Activated effector memory CD4-positive, alpha-beta T cell treated with Interleukin-2 at 50 U/mL for 16 hours (primary cell): ENCODE measurements around the gene RPS6KA6.
"Not testable (repeated sequence)": the region's sequence is repeated elsewhere in the genome, so short reads cannot be mapped to it uniquely, and the experiment has no call there.

Experiments used
- DNase-seq: peaks from one replicate; pipeline ENCODE4 v3.0.0-alpha.2; 2020

Gene RPS6KA6

DNA sequence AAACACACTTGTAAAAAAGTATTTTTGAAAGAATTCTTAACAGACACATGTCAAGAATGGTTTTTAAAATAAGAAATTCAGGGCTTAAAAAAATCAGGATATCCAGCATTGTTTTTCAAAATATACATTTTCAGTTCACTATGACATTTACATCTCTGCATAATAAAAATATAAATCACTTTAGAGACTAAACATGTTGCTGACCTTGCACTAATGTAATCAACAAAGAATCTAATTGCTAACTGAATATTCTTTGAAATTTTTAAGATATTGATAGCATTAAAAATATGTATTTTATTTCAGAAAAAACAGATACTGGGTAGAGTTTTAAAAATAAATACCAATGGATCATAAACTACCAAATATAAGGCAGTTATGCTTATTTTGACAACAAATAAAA lies 26.4 kb downstream of the RPS6KA6 start:
- DNase-seq = no peak

DNA sequence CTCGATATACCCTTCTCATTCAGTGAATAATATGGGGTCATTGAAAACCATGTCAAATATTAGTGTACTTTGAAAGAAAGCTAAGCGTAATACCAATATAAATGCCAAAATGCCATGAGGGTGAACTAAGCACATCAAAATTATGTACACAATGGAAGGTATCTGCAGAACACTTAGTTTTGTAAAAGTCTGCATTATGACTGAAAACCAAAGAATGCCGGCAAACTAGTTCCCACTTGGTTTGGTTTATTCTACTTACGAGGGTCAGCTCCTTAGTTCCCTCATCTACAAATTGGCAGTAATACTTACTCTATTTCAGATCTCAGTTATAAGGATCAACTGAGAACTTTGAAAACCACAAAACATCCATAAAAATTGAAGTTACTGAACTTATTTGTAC lies 27.3 kb downstream of the RPS6KA6 start:
- DNase-seq = no peak

DNA sequence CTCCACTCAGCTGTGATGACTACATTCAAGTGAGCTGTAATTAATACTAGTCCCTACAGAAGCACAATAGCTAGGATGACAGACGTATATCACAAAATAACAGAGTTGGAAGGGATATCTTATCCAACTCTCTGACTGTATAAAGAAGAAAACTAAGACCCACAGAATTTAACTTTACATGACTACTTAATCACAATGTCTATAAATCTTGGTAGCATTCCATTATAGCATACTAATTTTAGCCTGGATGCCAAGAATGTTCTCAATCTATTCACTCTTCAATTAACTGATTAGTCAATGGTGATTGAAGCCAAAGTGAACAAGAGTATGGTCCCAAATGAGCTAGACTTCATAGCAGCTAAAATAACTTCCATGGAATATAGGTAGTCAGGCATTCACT lies 31.2 kb downstream of the RPS6KA6 start:
- DNase-seq = no peak

DNA sequence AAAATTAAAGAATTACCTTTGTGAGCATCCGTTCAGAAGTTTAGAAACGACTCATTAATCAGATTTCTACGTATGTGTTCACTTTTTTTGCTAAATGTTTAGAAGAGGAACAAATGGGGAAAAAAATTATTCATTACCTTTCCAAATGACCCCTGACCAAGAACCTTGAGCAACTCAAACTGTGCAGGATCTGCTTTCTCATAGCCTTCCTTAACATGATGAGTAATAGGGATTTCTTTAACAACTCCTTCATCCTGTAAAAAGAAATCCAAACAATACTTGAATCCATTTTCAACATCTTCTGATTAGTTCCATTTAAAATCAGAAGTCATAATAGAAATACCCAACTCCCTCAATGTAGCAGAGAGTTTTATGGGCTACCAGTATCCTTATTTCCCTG lies 32.1 kb downstream of the RPS6KA6 start:
- DNase-seq = no peak

DNA sequence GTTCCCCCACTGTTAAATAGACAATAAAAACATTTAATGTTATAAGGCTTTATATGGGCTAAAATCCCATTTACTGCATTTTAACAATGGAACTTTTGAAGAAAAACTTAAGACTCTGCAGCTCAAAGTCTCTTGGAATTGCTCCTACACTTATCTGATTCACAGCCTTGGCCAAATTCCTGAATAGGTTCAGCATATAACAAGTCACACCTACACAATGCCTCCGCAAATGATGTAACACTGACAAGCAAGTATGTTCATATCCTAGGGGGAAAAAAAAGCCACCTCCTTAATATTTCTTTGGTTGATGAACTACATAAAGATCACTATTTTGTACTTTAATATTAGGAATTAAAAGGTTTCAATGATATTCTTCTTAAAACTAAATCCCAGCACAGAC lies 34.5 kb downstream of the RPS6KA6 start:
- DNase-seq = no peak

DNA sequence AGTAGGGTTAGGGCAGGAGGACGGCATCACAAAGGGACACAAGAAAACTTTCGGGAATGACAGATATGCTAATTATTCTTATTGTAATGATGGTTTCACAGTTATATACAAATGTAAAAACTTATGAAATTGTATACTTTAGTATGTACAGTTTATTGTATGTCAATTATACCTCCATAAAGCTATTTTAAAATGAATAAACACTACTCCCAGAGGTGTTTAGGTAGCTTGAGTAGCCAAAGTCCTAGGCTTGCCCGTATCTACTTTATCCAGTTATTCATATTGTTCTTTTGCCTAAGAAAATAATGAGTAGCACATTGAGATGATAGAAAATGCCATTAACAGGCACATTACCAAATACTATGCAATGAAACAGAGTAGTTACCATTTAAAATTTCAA lies 43.0 kb downstream of the RPS6KA6 start:
- DNase-seq = no peak

DNA sequence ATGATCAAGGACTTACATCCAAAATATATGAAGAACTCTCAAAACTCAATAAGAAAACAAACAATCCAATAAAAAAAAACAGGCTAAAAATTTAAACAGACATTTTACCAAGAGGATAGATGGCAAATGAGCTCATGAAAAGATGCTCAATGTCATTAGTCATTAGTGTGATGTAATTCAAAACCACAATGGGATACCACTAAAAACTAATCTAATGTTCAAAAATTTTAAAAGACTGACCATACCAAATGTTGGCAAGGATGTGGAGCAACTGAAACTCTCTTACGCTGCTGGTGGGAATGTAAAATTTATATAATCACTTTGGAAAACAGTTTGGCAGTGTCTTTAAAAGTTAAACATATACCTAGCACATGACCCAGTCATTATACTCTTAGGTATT lies 43.7 kb downstream of the RPS6KA6 start:
- no peak for DNase-seq

DNA sequence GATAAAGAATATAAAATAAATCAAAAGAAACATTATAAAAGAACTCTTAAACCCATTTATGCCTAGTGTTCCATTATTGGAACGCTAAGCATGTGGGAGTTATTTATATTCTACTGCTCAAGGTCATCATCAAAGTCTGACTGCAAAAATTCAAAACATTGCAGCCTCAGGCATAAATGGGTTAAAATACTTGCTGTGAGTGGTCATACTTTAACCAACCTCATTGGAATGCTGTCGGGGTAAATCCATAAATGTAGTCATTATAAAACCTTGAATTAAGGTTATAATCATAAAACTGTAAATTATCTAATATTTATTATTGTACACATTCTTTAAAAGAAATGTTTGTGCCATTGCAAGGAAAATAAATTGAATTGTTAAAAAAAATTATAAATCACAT lies 55.0 kb downstream of the RPS6KA6 start:
- no peak for DNase-seq

DNA sequence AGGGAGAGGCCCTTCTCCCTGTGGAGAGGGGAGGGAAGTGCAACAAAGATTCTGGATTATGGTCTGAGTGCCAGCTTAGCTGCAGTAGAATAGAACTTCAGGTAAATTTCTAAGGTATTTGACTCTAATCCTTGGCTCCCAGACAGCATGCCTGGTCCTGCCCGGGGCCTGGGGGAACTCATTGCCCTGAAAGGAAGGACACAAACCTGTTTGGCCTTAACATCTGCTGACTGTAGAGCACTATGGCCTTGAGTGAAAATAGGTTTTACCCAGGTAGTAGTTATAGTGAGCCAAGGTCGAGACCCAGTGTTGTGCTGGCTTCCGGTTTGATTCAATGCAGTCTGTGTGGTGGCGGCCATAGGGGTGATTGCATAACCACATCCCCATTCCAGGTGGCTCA lies 64.4 kb downstream of the RPS6KA6 start:
- DNase-seq = no peak

DNA sequence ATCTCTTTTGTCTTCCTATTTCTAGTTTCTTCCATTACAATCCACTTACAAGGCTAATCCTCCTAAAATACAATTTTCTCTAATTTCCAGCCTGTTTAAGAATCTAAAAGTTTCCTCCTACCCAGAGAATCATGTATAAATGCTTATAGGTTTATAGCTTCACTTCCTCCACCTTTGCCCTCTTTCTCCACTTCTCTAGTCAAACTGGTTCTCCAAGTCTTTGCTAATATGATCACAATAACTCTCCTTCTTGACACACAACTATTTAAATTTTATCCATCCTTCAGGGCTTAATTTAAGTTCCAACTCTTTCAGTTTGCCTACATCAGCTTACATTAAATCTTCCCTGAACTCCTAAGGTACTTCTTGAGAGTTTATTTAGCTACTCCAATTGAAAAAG lies 69.2 kb downstream of the RPS6KA6 start:
- no peak for DNase-seq

DNA sequence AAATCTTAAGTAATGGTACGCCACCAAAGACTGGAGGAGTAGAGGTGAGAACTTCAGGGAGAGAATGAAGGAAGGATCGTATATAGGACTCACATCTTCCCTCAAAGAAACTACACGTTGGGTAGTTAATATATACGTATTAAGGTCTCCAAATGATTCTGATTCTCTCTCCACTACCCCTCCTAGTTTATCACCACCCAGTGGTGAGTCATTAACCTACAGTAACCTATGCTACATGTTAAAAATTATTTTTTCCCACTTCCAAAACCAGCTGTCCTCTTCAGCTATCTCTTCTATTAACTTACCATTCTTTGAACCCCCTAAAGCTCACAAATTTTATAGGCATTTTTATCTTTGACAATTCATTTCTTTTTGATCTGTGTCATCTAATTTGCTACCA lies 69.7 kb downstream of the RPS6KA6 start:
- DNase-seq = no peak

DNA sequence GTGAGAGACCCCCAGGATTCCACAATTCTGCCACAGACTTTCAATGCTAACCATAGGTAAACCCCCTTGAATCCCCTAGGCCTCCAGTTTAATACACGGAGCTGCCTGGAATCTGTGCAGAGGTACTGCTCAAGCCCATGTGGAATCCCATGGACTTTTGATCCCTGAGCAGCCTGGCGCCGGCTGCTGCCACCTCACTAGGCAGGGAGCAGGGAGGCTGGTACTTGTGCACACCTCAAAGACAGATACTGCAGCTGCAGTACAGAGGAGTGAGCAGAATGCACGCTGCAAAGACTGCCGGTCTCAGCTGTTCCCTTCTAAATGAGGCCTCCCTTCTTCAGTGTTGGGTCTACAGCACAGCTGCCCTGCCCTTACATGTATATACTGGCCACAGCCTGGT lies 79.4 kb downstream of the RPS6KA6 start:
- DNase-seq = no peak

DNA sequence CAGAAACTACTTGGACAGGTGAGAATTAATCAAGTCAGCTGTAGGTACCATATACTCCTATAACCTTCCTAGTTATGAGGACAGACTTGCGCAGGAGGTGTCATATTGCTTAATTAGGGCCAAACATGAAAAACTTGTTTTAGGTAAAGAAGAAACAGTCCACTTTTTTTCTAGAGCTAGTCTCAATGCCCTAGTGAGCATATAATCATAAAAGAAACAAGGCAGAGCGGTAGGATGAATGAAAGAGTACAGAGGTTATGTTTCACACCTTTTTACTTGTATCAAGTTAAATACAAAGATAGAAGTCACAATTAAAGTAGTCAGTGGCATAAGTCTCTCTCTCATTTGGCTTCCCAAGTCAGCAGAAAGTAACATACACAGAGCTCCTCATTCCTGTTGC lies 88.9 kb downstream of the RPS6KA6 start:
- DNase-seq = no peak

DNA sequence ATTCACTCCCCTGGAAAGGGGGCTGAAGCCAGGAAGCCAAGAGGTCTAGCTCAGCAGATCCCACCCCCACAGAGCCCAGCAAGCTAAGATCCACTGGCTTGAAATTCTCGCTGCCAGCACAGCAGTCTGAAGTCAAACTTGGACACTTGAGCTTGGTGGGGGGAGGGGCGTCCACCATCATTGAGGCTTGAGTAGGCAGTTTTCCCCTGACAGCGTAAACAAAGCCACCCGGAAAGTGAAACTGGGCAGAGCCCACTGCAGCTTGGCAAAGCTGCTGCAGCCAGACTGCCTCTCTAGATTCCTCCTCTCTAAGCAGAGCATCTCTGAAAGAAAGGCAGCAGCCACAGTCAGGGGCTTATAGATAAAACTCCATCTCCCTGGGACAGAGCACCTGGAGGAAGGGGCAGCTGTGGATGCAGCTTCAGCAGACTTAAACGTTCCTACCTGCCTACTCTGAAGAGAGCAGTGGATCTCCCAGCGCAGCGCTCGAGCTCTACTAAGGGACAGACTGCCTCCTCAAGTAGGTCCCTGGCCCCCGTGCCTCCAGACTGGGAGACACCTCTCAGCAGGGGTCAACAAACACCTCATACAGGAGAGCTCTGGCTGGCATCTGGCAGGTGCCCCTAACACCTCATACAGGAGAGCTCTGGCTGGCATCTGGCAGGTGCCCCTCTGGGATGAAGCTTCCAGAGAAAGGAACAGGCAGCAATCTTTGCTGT lies 108.4 kb downstream of the RPS6KA6 start:
- DNase-seq = not testable (repeated sequence)

DNA sequence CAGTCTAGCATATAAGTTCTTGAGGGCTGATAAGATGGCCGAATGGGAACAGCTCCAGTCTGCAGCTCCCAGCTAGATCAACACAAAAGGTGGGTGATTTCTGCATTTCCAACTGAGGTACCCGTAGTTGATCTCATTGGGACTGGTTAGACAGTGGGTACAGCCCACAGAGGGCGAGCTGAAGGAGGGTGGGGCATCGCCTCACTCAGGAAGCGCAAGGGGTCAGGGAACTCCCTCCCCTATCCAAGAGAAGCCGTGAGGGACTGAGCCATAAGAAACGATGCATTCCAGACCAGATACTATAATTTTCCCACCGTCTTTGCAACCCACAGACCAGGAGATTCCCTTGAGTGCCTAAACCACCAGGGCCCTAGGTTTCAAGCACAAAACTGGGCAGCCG lies 109.0 kb downstream of the RPS6KA6 start:
- no peak for DNase-seq

DNA sequence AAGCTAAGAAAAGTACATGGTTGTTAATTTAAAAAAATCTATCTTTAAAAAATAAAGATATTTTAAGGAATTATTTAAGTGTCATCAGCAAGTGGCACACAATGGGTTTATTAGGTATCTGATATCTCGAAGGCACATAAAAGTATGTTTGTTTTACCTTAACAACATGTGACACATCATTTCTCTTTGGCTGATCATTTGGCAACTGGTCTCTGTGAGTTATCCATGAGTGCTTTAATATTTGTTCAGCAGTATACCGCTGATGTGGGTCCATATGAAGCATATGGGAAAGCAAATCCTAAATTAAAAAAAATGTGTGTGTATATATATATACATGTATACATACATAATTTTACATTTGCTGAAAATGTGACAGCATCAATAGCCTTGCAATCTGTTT lies 123.2 kb downstream of the RPS6KA6 start:
- DNase-seq = no peak

DNA sequence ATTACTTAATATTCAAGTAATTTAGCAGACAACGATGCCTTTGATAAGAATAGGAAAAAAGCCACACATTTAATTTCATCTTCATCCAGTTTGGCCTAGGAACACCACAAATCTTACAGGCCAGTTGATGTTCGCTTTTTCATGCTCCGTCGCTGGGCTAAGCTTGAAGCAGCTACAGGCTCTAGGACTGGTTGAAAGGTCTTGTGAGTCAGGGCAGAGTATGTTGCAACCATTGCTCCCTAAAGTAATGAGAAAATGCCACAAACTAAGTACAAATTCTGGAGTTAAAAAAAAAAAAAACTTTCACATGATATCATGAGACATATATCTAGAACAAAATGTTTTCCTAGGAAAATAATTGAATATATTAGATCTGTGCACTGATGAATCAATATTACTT lies 123.8 kb downstream of the RPS6KA6 start:
- no peak for DNase-seq

DNA sequence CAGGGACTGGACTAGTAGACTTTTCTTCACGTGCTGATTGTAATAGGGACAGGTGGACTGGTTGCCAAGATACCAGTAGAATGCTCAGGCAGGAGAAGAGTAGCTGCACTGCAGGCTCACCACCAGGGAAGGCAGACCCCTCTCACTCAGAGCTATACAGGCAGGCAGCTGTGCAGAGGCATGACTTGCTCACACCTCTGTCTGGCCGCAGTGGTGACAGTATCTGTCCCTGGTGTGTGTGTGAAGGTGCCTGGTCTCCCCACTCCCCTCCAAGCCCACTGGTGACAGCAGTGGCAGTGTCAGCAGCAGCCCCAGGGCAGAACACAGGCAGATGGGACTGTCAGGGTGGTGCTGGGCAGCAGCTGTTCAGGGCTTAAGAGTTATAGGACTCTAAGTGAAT lies 140.7 kb downstream of the RPS6KA6 start:
- DNase-seq = no peak

DNA sequence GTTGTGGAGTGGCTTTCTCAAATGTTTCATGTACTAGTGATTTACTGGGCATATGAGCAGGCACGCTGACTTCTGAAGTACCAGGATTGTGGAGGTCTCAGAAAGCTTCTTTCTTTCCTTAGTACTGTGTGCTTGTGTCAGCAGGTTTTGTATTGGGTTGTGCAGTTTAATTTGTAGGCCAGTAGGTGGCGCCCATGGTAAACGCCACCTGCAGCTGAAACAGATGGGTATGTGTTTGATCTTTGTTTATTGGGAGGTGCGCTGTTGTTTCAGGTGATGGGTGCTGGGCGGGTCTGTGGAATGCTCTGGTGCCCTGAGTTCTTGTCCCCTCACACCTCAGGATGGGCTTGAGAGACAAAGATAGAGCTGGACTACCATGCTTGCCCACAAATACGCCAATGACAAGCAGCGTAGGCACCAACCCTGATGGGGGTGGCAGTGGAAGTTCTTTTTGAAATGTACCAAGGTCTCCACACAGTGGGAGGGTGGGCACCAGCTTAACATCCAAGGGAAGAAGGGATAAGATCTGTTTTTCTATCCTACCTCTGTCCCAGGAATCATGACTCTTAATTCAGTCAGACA lies 141.5 kb downstream of the RPS6KA6 start:
- no peak for DNase-seq

DNA sequence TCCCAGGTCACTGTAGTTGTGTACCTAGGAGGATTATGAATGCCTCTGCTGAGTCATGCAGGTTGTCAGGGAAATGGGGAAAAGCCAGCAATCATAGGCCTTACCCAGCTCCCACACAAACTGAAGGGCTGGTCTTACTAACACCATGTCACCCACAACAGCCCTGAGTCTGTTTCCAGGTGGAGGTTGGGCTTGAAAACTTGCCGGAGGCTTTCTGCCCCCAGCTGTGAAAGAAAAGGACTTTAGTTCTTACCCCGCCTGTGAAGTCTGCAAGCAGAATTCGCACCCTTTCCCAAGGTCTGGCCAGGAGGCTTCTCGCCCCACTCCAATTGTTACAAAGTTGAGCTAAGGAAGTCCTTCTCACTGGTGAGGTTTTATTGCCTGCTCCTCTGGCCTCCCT lies 143.9 kb downstream of the RPS6KA6 start:
- no peak for DNase-seq
